ENCODE measurements around the gene MEIKIN.
A peak's percentile ranks its signal among the peaks of the same experiment; 100 is the strongest.
"Not testable (repeated sequence)": the region's sequence is repeated elsewhere in the genome, so short reads cannot be mapped to it uniquely, and the experiment has no call there.

MEIKIN gene

GRCh38 chr5:131786900-131787692 lies 158.4 kb downstream of the MEIKIN start:
- peaks cover 2 to 15% (median 7%) of the 10 kb centered on the region in 4 experiments for H3K36me3 ChIP-seq (ENCODE audit: control insufficient read depth in 4 of 4, insufficient read depth in 4 of 4, low read length in 3 of 4)
- no peak overlapping the region for H3K27ac ChIP-seq (ENCODE audit: insufficient read depth in 1 of 2, low read depth in 1 of 2, low read length in 2 of 2, poor library complexity in 1 of 2, severe bottlenecking in 2 of 2)
- H3K27me3 ChIP-seq (replicated peaks in 2 of 5; ENCODE audit: control insufficient read depth in 4 of 5, insufficient read depth in 5 of 5, low read length in 4 of 5): no peaks in the 10 kb centered on the region
- no peak for DNase-seq
- no peak overlapping the region for H3K4me3 ChIP-seq (ENCODE audit: control insufficient read depth in 1 of 7, extremely low read depth in 1 of 7, insufficient read depth in 4 of 7, low read depth in 2 of 7, low read length in 6 of 7)
- POLR2A ChIA-PET: interaction anchor here (0.6 kb wide), 1 partner anchor 205 kb away, joined by 4 read pairs; no protein-coding TSS in a partner anchor
- WGBS (ENCODE audit: insufficient coverage): 85% methylated on average over 2 of the region's 4 CpGs
- peaks cover 3 to 16% (median 13%) of the 10 kb centered on the region in 4 experiments for H3K4me1 ChIP-seq (ENCODE audit: control extremely low read depth in 1 of 4, control insufficient read depth in 4 of 4, insufficient read depth in 4 of 4, low read length in 3 of 4)
- H3K9me3 ChIP-seq (ENCODE audit: control extremely low read depth in 1 of 5, control insufficient read depth in 4 of 5, insufficient read depth in 2 of 5, low read depth in 1 of 5, low read length in 4 of 5): peaks cover 0 to 4% (median 0%) of the 10 kb centered on the region in 5 experiments
- CTCF ChIA-PET: interaction anchor here (0.6 to 3.8 kb wide), 4 partner anchors 12 to 45 kb away, joined by 3 to 15 read pairs (median 4); no protein-coding TSS in a partner anchor

GRCh38 chr5:131786036-131786435 lies 159.4 kb downstream of the MEIKIN start:
- H3K4me3 ChIP-seq (ENCODE audit: control insufficient read depth in 1 of 7, extremely low read depth in 1 of 7, insufficient read depth in 4 of 7, low read depth in 2 of 7, low read length in 6 of 7): no peak overlapping the region
- CTCF ChIA-PET: interaction anchor here (0.6 to 3.8 kb wide), 3 partner anchors 10 to 196 kb away, joined by 3 to 15 read pairs (median 3); no protein-coding TSS in a partner anchor
- no CpG with 5 or more reads among the region's 1 CpG for WGBS (ENCODE audit: insufficient coverage)
- H3K27me3 ChIP-seq (replicated peaks in 2 of 5; ENCODE audit: control insufficient read depth in 4 of 5, insufficient read depth in 5 of 5, low read length in 4 of 5): no peaks in the 10 kb centered on the region
- peaks cover 7 to 22% (median 14%) of the 10 kb centered on the region in 4 experiments for H3K36me3 ChIP-seq (ENCODE audit: control insufficient read depth in 4 of 4, insufficient read depth in 4 of 4, low read length in 3 of 4)
- peaks cover 0 to 15% (median 4%) of the 10 kb centered on the region in 5 experiments for H3K9me3 ChIP-seq (ENCODE audit: control extremely low read depth in 1 of 5, control insufficient read depth in 4 of 5, insufficient read depth in 2 of 5, low read depth in 1 of 5, low read length in 4 of 5)
- DNase-seq: no peak
- POLR2A ChIA-PET: no interaction called here
- H3K4me1 ChIP-seq (ENCODE audit: control extremely low read depth in 1 of 4, control insufficient read depth in 4 of 4, insufficient read depth in 4 of 4, low read length in 3 of 4): peaks cover 0 to 11% (median 11%) of the 10 kb centered on the region in 4 experiments
- peak overlapping the region in 1 of 2 experiments; percentile 25 for H3K27ac ChIP-seq (ENCODE audit: insufficient read depth in 1 of 2, low read depth in 1 of 2, low read length in 2 of 2, poor library complexity in 1 of 2, severe bottlenecking in 2 of 2)

- Histone ChIP-seq H3K27me3 (replicated peaks in 2 of 5; ENCODE audit: control insufficient read depth in 4 of 5, insufficient read depth in 5 of 5, low read length in 4 of 5) (no peaks in the 10 kb centered on the region), H3K9me3 (ENCODE audit: control extremely low read depth in 1 of 5, control insufficient read depth in 4 of 5, insufficient read depth in 2 of 5, low read depth in 1 of 5, low read length in 4 of 5) (peaks cover 0 to 18% (median 4%) of the 10 kb centered on the region in 5 experiments), H3K4me1 (ENCODE audit: control extremely low read depth in 1 of 4, control insufficient read depth in 4 of 4, insufficient read depth in 4 of 4, low read length in 3 of 4) (peaks cover 0 to 11% (median 9%) of the 10 kb centered on the region in 4 experiments), H3K36me3 (ENCODE audit: control insufficient read depth in 4 of 4, insufficient read depth in 4 of 4, low read length in 3 of 4) (peaks cover 7 to 28% (median 17%) of the 10 kb centered on the region in 4 experiments), H3K27ac (ENCODE audit: insufficient read depth in 1 of 2, low read depth in 1 of 2, low read length in 2 of 2, poor library complexity in 1 of 2, severe bottlenecking in 2 of 2) (no peak overlapping the region), H3K4me3 (ENCODE audit: control insufficient read depth in 1 of 7, extremely low read depth in 1 of 7, insufficient read depth in 4 of 7, low read depth in 2 of 7, low read length in 6 of 7) (no peak overlapping the region)
- CTCF ChIA-PET: interaction anchor here (0.9 to 1.2 kb wide), 2 partner anchors 9 to 45 kb away, joined by 3 to 4 read pairs; no protein-coding TSS in a partner anchor
- POLR2A ChIA-PET: no interaction called here
- no CpG with 5 or more reads among the region's 1 CpG for WGBS (ENCODE audit: insufficient coverage)
- DNase-seq: no peak
Measured at GRCh38 chr5:131783874-131784273, 161.6 kb downstream of the MEIKIN start.

GRCh38 chr5:131783357-131783756 lies 162.1 kb downstream of the MEIKIN start:
- Histone ChIP-seq H3K27ac (ENCODE audit: insufficient read depth in 1 of 2, low read depth in 1 of 2, low read length in 2 of 2, poor library complexity in 1 of 2, severe bottlenecking in 2 of 2) (no peak overlapping the region), H3K4me1 (ENCODE audit: control extremely low read depth in 1 of 4, control insufficient read depth in 4 of 4, insufficient read depth in 4 of 4, low read length in 3 of 4) (peaks cover 0 to 11% (median 9%) of the 10 kb centered on the region in 4 experiments), H3K27me3 (replicated peaks in 2 of 5; ENCODE audit: control insufficient read depth in 4 of 5, insufficient read depth in 5 of 5, low read length in 4 of 5) (no peaks in the 10 kb centered on the region), H3K4me3 (ENCODE audit: control insufficient read depth in 1 of 7, extremely low read depth in 1 of 7, insufficient read depth in 4 of 7, low read depth in 2 of 7, low read length in 6 of 7) (no peak overlapping the region), H3K9me3 (ENCODE audit: control extremely low read depth in 1 of 5, control insufficient read depth in 4 of 5, insufficient read depth in 2 of 5, low read depth in 1 of 5, low read length in 4 of 5) (peaks cover 0 to 18% (median 4%) of the 10 kb centered on the region in 5 experiments), H3K36me3 (ENCODE audit: control insufficient read depth in 4 of 4, insufficient read depth in 4 of 4, low read length in 3 of 4) (peaks cover 7 to 28% (median 17%) of the 10 kb centered on the region in 4 experiments)
- DNase-seq: no peak
- POLR2A ChIA-PET: interaction anchor here (0.7 kb wide), 1 partner anchor 146 kb away, joined by 3 read pairs; no protein-coding TSS in a partner anchor
- WGBS (ENCODE audit: insufficient coverage): no CpG with 5 or more reads among the region's 1 CpG
- CTCF ChIA-PET: interaction anchor here (1.2 to 1.5 kb wide), 2 partner anchors 8 to 33 kb away, joined by 3 to 4 read pairs; no protein-coding TSS in a partner anchor

GRCh38 chr5:131782717-131783116 lies 162.7 kb downstream of the MEIKIN start:
- POLR2A ChIA-PET: interaction anchor here (0.7 kb wide), 1 partner anchor 145 kb away, joined by 3 read pairs; no protein-coding TSS in a partner anchor
- H3K4me3 ChIP-seq (ENCODE audit: control insufficient read depth in 1 of 7, extremely low read depth in 1 of 7, insufficient read depth in 4 of 7, low read depth in 2 of 7, low read length in 6 of 7): no peak overlapping the region
- CTCF ChIA-PET: interaction anchor here (1.5 kb wide), 1 partner anchor 33 kb away, joined by 3 read pairs; no protein-coding TSS in a partner anchor

GRCh38 chr5:131778141-131778540 lies 167.3 kb downstream of the MEIKIN start:
- Histone ChIP-seq H3K36me3 (ENCODE audit: control insufficient read depth in 4 of 4, insufficient read depth in 4 of 4, low read length in 3 of 4) (peaks cover 9 to 24% (median 16%) of the 10 kb centered on the region in 4 experiments), H3K9me3 (ENCODE audit: control extremely low read depth in 1 of 5, control insufficient read depth in 4 of 5, insufficient read depth in 2 of 5, low read depth in 1 of 5, low read length in 4 of 5) (peaks cover 0 to 18% (median 4%) of the 10 kb centered on the region in 5 experiments)
- CTCF ChIA-PET; H3K27ac ChIP-seq (ENCODE audit: insufficient read depth in 1 of 2, low read depth in 1 of 2, low read length in 2 of 2, poor library complexity in 1 of 2, severe bottlenecking in 2 of 2); H3K4me3 ChIP-seq (ENCODE audit: control insufficient read depth in 1 of 7, extremely low read depth in 1 of 7, insufficient read depth in 4 of 7, low read depth in 2 of 7, low read length in 6 of 7); H3K4me1 ChIP-seq (ENCODE audit: control extremely low read depth in 1 of 4, control insufficient read depth in 4 of 4, insufficient read depth in 4 of 4, low read length in 3 of 4); H3K27me3 ChIP-seq (replicated peaks in 2 of 5; ENCODE audit: control insufficient read depth in 4 of 5, insufficient read depth in 5 of 5, low read length in 4 of 5); POLR2A ChIA-PET; DNase-seq: not testable (repeated sequence)
- WGBS (ENCODE audit: insufficient coverage): no CpG with 5 or more reads among the region's 1 CpG

More at GRCh38 chr5:131782717-131783116, 162.7 kb downstream of the MEIKIN start:
- Histone ChIP-seq H3K27ac (ENCODE audit: insufficient read depth in 1 of 2, low read depth in 1 of 2, low read length in 2 of 2, poor library complexity in 1 of 2, severe bottlenecking in 2 of 2) (no peak overlapping the region), H3K27me3 (replicated peaks in 2 of 5; ENCODE audit: control insufficient read depth in 4 of 5, insufficient read depth in 5 of 5, low read length in 4 of 5) (no peaks in the 10 kb centered on the region), H3K36me3 (ENCODE audit: control insufficient read depth in 4 of 4, insufficient read depth in 4 of 4, low read length in 3 of 4) (peaks cover 7 to 28% (median 17%) of the 10 kb centered on the region in 4 experiments), H3K9me3 (ENCODE audit: control extremely low read depth in 1 of 5, control insufficient read depth in 4 of 5, insufficient read depth in 2 of 5, low read depth in 1 of 5, low read length in 4 of 5) (peaks cover 0 to 18% (median 4%) of the 10 kb centered on the region in 5 experiments), H3K4me1 (ENCODE audit: control extremely low read depth in 1 of 4, control insufficient read depth in 4 of 4, insufficient read depth in 4 of 4, low read length in 3 of 4) (peaks cover 0 to 10% (median 8%) of the 10 kb centered on the region in 4 experiments)
- no peak for DNase-seq
- no CpG with 5 or more reads among the region's 11 CpGs for WGBS (ENCODE audit: insufficient coverage)

Data from common myeloid progenitor, CD34-positive (primary cell).